Chondrocyte (in vitro differentiated cells): ENCODE measurements around the gene ANK2. TPM values are rescaled to one million over a fixed set of nuclear protein-coding genes. Genes with fewer than 3 reads are reported as not detected.
A peak's percentile ranks its signal among the peaks of the same experiment; 100 is the strongest.

ENCODE experiments used
- DNase-seq: peaks from one replicate; pipeline ENCODE4 v3.0.0; 2021; ENCODE audit warnings: mixed read lengths, low spot score
- H3K27ac Mint-ChIP-seq: one replicate; pipeline ENCODE4 v1.8.0; 2021; ENCODE audit warnings: mild to moderate bottlenecking, moderate library complexity, mixed read lengths; ENCODE audit not compliant: unreplicated experiment
- H3K27me3 Mint-ChIP-seq: 2 replicates; pipeline ENCODE4 v1.8.0; 2021; ENCODE audit warnings: low read depth, mixed read lengths
- H3K36me3 Mint-ChIP-seq: 2 replicates; pipeline ENCODE4 v1.8.0; 2021; ENCODE audit warnings: low read depth, mixed read lengths
- H3K4me1 Mint-ChIP-seq: 2 replicates; pipeline ENCODE4 v1.8.0; 2021; ENCODE audit warnings: low read depth, mild to moderate bottlenecking, mixed read lengths
- H3K4me3 Mint-ChIP-seq: one replicate; pipeline ENCODE4 v1.8.0; 2021; ENCODE audit warnings: mild to moderate bottlenecking, moderate library complexity, mixed read lengths; ENCODE audit not compliant: unreplicated experiment
- H3K9me3 Mint-ChIP-seq: 2 replicates; pipeline ENCODE4 v1.8.0; 2021; ENCODE audit warnings: low read depth, mixed read lengths
- CTCF ChIP-seq: fragments of 200-600 bp; sonication (generic); IDR thresholded peaks from 2 replicates; pipeline ENCODE4 v1.5.0; 2021; ENCODE audit warnings: antibody characterized with exemption, mild to moderate bottlenecking, moderate library complexity
- total RNA-seq: library from RNA; stranded (reverse); gene quantifications from 3 replicates; pipeline ENCODE4 v1.2.1, GENCODE V29; 2021

The ANK2 gene
- total RNA-seq, 1 donor from 2014 or later = 71.2 TPM

- Mint-ChIP-seq H3K27ac (no peak overlapping the region), H3K36me3 (peaks cover 12% of the 10 kb centered on the region), H3K4me1 (peaks cover 22% of the 10 kb centered on the region), H3K27me3 (no peaks in the 10 kb centered on the region), H3K9me3 (no peaks in the 10 kb centered on the region), H3K4me3 (no peak overlapping the region)
- TF ChIP-seq CTCF = no peak
- DNase-seq = no peak
Observed at GRCh38 chr4:113290666-113291065, 241.2 kb downstream of the ANK2 start.

- Mint-ChIP-seq H3K27me3 (no peaks in the 10 kb centered on the region), H3K4me3 (no peak overlapping the region), H3K36me3 (peaks cover 10% of the 10 kb centered on the region), H3K9me3 (no peaks in the 10 kb centered on the region), H3K27ac (no peak overlapping the region), H3K4me1 (peaks cover 26% of the 10 kb centered on the region)
- no peak for TF ChIP-seq CTCF
- DNase-seq = no peak
Observed at GRCh38 chr4:113292371-113293042, 243.1 kb downstream of the ANK2 start.

- H3K9me3 Mint-ChIP-seq = no peaks in the 10 kb centered on the region
- no peak for TF ChIP-seq CTCF
- no peak for DNase-seq
- H3K27ac Mint-ChIP-seq = no peak overlapping the region
- no peak overlapping the region for H3K4me3 Mint-ChIP-seq
- H3K27me3 Mint-ChIP-seq = no peaks in the 10 kb centered on the region
- H3K36me3 Mint-ChIP-seq = peaks cover 8% of the 10 kb centered on the region
- peaks cover 26% of the 10 kb centered on the region for H3K4me1 Mint-ChIP-seq
Observed at GRCh38 chr4:113293043-113293560, 243.6 kb downstream of the ANK2 start.

- Mint-ChIP-seq H3K27me3 (no peaks in the 10 kb centered on the region), H3K4me1 (peaks cover 26% of the 10 kb centered on the region), H3K9me3 (no peaks in the 10 kb centered on the region), H3K4me3 (no peak overlapping the region), H3K27ac (no peak overlapping the region), H3K36me3 (peaks cover 8% of the 10 kb centered on the region)
- no peak for DNase-seq
- peak; percentile 39 for TF ChIP-seq CTCF
Observed at GRCh38 chr4:113293674-113294073, 244.2 kb downstream of the ANK2 start.

GRCh38 chr4:113294908-113295307, 245.5 kb downstream of the ANK2 start:
- DNase-seq = no peak
- no peak overlapping the region for H3K27ac Mint-ChIP-seq
- peaks cover 8% of the 10 kb centered on the region for H3K36me3 Mint-ChIP-seq
- H3K9me3 Mint-ChIP-seq = no peaks in the 10 kb centered on the region
- peak; percentile 49 for TF ChIP-seq CTCF
- H3K4me1 Mint-ChIP-seq = peaks cover 23% of the 10 kb centered on the region
- no peak overlapping the region for H3K4me3 Mint-ChIP-seq
- H3K27me3 Mint-ChIP-seq = no peaks in the 10 kb centered on the region
